ENCODE data around the gene MUC6.

The MUC6 gene

DNA sequence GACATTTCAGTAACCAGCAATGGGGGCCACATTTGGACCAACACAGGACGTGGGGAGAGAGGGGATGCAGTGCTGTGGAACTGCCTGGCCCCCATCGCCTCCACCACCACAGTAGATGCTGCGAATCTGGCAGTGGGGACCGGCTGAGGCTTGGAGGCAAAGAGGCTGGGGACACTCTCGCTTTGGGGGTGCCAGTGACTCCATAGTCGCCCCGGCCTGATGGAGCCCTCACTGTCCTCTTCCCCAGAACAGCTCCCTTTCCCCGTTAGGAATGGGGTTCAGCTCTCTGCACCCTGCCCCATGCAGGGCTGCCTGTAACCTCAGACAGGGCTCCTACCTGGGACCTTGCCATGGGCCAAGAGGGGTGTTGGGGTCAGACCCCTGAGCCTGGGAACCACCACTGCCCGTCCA lies 36.3 kb upstream of the MUC6 start:
- Histone ChIP-seq H3K27ac (ENCODE audit: low read length) (no peak overlapping the region), H3K4me1 (ENCODE audit: low read length) (no peaks in the 10 kb centered on the region), H3K79me2 (ENCODE audit: low read length) (no peaks in the 10 kb centered on the region), H2AFZ (ENCODE audit: low read length) (no peak overlapping the region), H3K36me3 (replicated peaks; ENCODE audit: insufficient read depth, low read length) (no peaks in the 10 kb centered on the region), H3K4me3 (ENCODE audit: low read length) (no peak overlapping the region), H3K9me3 (replicated peaks; ENCODE audit: insufficient read depth, low read length) (no peaks in the 10 kb centered on the region), H3F3A (ENCODE audit: insufficient read depth, low read length) (no peaks in the 10 kb centered on the region), H3K27me3 (replicated peaks; ENCODE audit: insufficient read depth, low read length) (peaks cover 74% of the 10 kb centered on the region), H3K4me2 (ENCODE audit: low read depth, low read length) (no peak overlapping the region), H3K9ac (ENCODE audit: low read length) (no peak overlapping the region), H3K9me2 (replicated peaks; ENCODE audit: insufficient read depth, low read length) (no peaks in the 10 kb centered on the region), H4K20me1 (ENCODE audit: insufficient read depth, low read length) (no peaks in the 10 kb centered on the region)
- DNase-seq: no peak
- TF ChIP-seq EZH2 (optimal IDR thresholded peaks at IDR 0.05; ENCODE audit: low read depth, low read length): no peak
- TF ChIP-seq EZH2phosphoT487 (IDR thresholded peaks at IDR 0.05; ENCODE audit: low read length): no peak
- no peak for TF ChIP-seq CTCF (IDR thresholded peaks at IDR 0.05; ENCODE audit: low read length)

DNA sequence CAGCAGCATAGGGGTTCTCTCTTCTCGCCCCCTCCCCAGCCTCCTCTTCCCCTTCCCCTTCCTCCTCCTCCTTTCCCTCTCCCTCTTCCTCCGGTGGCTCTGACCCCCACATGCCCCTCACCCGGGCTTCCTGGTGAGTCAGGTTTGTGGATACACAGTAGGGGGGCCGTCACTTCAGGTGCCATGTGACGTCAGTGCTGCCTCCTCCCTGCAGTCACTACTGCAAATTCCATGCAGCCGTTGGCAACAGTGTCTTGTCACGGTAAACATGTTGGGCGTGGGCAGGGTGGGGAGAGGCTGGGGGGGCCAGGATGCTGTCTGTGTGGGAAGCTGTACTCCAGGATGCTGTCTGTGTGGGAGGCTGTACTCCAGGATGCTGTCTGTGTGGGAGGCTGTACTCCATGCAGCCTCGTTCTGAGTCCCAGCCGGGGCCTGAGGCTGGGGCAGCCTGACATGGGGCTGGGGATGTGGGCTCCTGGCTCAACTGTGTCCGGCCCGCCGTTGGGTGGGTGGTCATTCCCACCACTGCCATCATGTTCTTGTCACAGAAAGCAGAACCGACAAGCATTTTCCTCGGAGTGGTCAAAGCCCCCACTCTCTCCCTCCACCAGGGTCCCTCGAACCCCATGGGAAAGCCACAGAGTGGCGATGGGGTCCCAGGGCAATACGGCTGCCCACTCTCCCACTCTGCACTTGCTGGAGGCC lies 35.8 kb upstream of the MUC6 start:
- Histone ChIP-seq H3K79me2 (ENCODE audit: low read length) (no peaks in the 10 kb centered on the region), H3K4me2 (ENCODE audit: low read depth, low read length) (no peak overlapping the region), H4K20me1 (ENCODE audit: insufficient read depth, low read length) (no peaks in the 10 kb centered on the region), H3K36me3 (replicated peaks; ENCODE audit: insufficient read depth, low read length) (no peaks in the 10 kb centered on the region), H3K9ac (ENCODE audit: low read length) (no peak overlapping the region), H3K9me3 (replicated peaks; ENCODE audit: insufficient read depth, low read length) (no peaks in the 10 kb centered on the region), H3K4me1 (ENCODE audit: low read length) (no peaks in the 10 kb centered on the region), H3K27ac (ENCODE audit: low read length) (no peak overlapping the region), H3K4me3 (ENCODE audit: low read length) (no peak overlapping the region), H3K9me2 (replicated peaks; ENCODE audit: insufficient read depth, low read length) (no peaks in the 10 kb centered on the region), H3F3A (ENCODE audit: insufficient read depth, low read length) (no peaks in the 10 kb centered on the region), H2AFZ (ENCODE audit: low read length) (no peak overlapping the region), H3K27me3 (replicated peaks; ENCODE audit: insufficient read depth, low read length) (peaks cover 76% of the 10 kb centered on the region)
- DNase-seq: no peak
- no peak for TF ChIP-seq EZH2 (optimal IDR thresholded peaks at IDR 0.05; ENCODE audit: low read depth, low read length)

GRCh38 chr11:1071571-1072115 lies 35.1 kb upstream of the MUC6 start:
- H3K9me2 ChIP-seq (replicated peaks; ENCODE audit: insufficient read depth, low read length): no peaks in the 10 kb centered on the region
- H3K9me3 ChIP-seq (replicated peaks; ENCODE audit: insufficient read depth, low read length): no peaks in the 10 kb centered on the region
- H3F3A ChIP-seq (ENCODE audit: insufficient read depth, low read length): no peaks in the 10 kb centered on the region
- no peak overlapping the region for H3K4me3 ChIP-seq (ENCODE audit: low read length)
- H3K27me3 ChIP-seq (replicated peaks; ENCODE audit: insufficient read depth, low read length): peaks cover 79% of the 10 kb centered on the region
- H3K36me3 ChIP-seq (replicated peaks; ENCODE audit: insufficient read depth, low read length): no peaks in the 10 kb centered on the region
- H2AFZ ChIP-seq (ENCODE audit: low read length): no peak overlapping the region
- no peak overlapping the region for H3K4me2 ChIP-seq (ENCODE audit: low read depth, low read length)
- H4K20me1 ChIP-seq (ENCODE audit: insufficient read depth, low read length): no peaks in the 10 kb centered on the region
- DNase-seq: no peak
- TF ChIP-seq EZH2 (optimal IDR thresholded peaks at IDR 0.05; ENCODE audit: low read depth, low read length) (no peak), CTCF (IDR thresholded peaks at IDR 0.05; ENCODE audit: low read length) (no peak), EZH2phosphoT487 (IDR thresholded peaks at IDR 0.05; ENCODE audit: low read length) (no peak)
- no peaks in the 10 kb centered on the region for H3K79me2 ChIP-seq (ENCODE audit: low read length)
- no peaks in the 10 kb centered on the region for H3K4me1 ChIP-seq (ENCODE audit: low read length)
- no peak overlapping the region for H3K27ac ChIP-seq (ENCODE audit: low read length)
- H3K9ac ChIP-seq (ENCODE audit: low read length): no peak overlapping the region
